HEK293 (cell line): Measurements from ENCODE around the gene PYGM.
A peak's percentile ranks its signal among the peaks of the same experiment; 100 is the strongest.

Source experiments
- CTCF ChIA-PET: fragments of 350-600 bp; formaldehyde crosslinking; extraction: SDS; loops from one replicate; lab custom pipeline; 2021; ENCODE audit warnings: antibody characterized with exemption; lab: Yijun Ruan, JAX
- POLR2A ChIA-PET: fragments of 300-600 bp; formaldehyde crosslinking; extraction: SDS; loops from one replicate; lab custom pipeline; 2020; ENCODE audit warnings: antibody characterized with exemption, inconsistent platforms; lab: Yijun Ruan, JAX
- H3K27ac ChIP-seq: fragments of 200-500 bp; sonication (Bioruptor generic); 2 replicates; pipeline ENCODE4 v1.5.1; 2014; ENCODE audit warnings: low read depth, low read length, control low read depth, inconsistent platforms; ENCODE audit errors: extremely low read depth
- H3K36me3 ChIP-seq, 2 experiments: fragments of 200-500 bp in 1 of 2; sonication (Bioruptor generic) in 1 of 2; 1 replicate in 1 of 2; 2 replicates in 1 of 2; pipeline ENCODE4 v1.5.1; 2014 to 2017; ENCODE audit warnings: inconsistent platforms in 2 of 2, low read length in 2 of 2; ENCODE audit not compliant: control insufficient read depth in 2 of 2, insufficient read depth in 1 of 2
- H3K4me1 ChIP-seq: fragments of 200-500 bp; sonication (Bioruptor generic); 2 replicates; pipeline ENCODE4 v1.5.1; 2014; ENCODE audit warnings: mild to moderate bottlenecking, low read length, inconsistent platforms; ENCODE audit not compliant: control insufficient read depth, insufficient read depth
- H3K4me3 ChIP-seq: 2 replicates; pipeline ENCODE4 v1.5.1; 2011; ENCODE audit warnings: low read depth, mild to moderate bottlenecking, control low read depth, low read length, moderate library complexity
- H3K9me3 ChIP-seq: fragments of 200-500 bp; sonication (Bioruptor generic); 2 replicates; pipeline ENCODE4 v1.5.1; 2014; ENCODE audit warnings: low read depth, low read length, inconsistent platforms; ENCODE audit not compliant: control insufficient read depth, insufficient read depth
- EGR2 ChIP-seq: fragments of 450-650 bp; formaldehyde crosslinking; IDR thresholded peaks from 2 replicates; pipeline ENCODE4 v1.5.1; 2016; ENCODE audit warnings: low read depth, missing biosample characterization, missing genetic modification characterization
- SCRT2 ChIP-seq: fragments of 450-650 bp; formaldehyde crosslinking; IDR thresholded peaks from 2 replicates; pipeline ENCODE4 v1.5.1; 2016; ENCODE audit warnings: missing biosample characterization, missing genetic modification characterization
- TCF7L2 ChIP-seq: IDR thresholded peaks from 2 replicates; pipeline ENCODE4 v1.6.1; 2011; ENCODE audit warnings: low read depth, mild to moderate bottlenecking, inconsistent platforms, low read length, moderate library complexity, borderline replicate concordance
- ZFHX2 ChIP-seq: fragments of 450-650 bp; formaldehyde crosslinking; conservative IDR thresholded peaks from 2 replicates; pipeline ENCODE4 v1.5.1; 2016; ENCODE audit warnings: missing biosample characterization, missing genetic modification characterization
- ZNF140 ChIP-seq: fragments of 450-650 bp; formaldehyde crosslinking; IDR thresholded peaks from 2 replicates; pipeline ENCODE4 v1.5.1; 2016; ENCODE audit warnings: missing biosample characterization, missing genetic modification characterization
- ZNF514 ChIP-seq: fragments of 450-650 bp; formaldehyde crosslinking; IDR thresholded peaks from 2 replicates; pipeline ENCODE4 v1.5.1; 2016; ENCODE audit warnings: missing biosample characterization, missing genetic modification characterization
- ZNF658 ChIP-seq: fragments of 450-650 bp; formaldehyde crosslinking; IDR thresholded peaks from 2 replicates; pipeline ENCODE4; 2016; ENCODE audit warnings: missing biosample characterization, missing genetic modification characterization
- TF ChIP-seq, protein P1 (sequence below): fragments of 450-650 bp; formaldehyde crosslinking; conservative IDR thresholded peaks from 2 replicates; pipeline ENCODE4 v1.5.1; 2016; ENCODE audit warnings: low read depth, missing biosample characterization, missing genetic modification characterization
- TF ChIP-seq, protein P2 (sequence below): fragments of 450-650 bp; formaldehyde crosslinking; IDR thresholded peaks from 2 replicates; pipeline ENCODE4 v1.5.1; 2016; ENCODE audit warnings: missing biosample characterization, missing genetic modification characterization
- TF ChIP-seq, protein P3 (sequence below): fragments of 450-650 bp; formaldehyde crosslinking; IDR thresholded peaks from 2 replicates; pipeline ENCODE4 v1.5.1; 2016; ENCODE audit warnings: missing biosample characterization, missing genetic modification characterization
- TF ChIP-seq, protein P4 (sequence below): fragments of 450-650 bp; formaldehyde crosslinking; IDR thresholded peaks from 2 replicates; pipeline ENCODE4 v1.5.1; 2016; ENCODE audit warnings: missing biosample characterization, missing genetic modification characterization

Gene PYGM

DNA sequence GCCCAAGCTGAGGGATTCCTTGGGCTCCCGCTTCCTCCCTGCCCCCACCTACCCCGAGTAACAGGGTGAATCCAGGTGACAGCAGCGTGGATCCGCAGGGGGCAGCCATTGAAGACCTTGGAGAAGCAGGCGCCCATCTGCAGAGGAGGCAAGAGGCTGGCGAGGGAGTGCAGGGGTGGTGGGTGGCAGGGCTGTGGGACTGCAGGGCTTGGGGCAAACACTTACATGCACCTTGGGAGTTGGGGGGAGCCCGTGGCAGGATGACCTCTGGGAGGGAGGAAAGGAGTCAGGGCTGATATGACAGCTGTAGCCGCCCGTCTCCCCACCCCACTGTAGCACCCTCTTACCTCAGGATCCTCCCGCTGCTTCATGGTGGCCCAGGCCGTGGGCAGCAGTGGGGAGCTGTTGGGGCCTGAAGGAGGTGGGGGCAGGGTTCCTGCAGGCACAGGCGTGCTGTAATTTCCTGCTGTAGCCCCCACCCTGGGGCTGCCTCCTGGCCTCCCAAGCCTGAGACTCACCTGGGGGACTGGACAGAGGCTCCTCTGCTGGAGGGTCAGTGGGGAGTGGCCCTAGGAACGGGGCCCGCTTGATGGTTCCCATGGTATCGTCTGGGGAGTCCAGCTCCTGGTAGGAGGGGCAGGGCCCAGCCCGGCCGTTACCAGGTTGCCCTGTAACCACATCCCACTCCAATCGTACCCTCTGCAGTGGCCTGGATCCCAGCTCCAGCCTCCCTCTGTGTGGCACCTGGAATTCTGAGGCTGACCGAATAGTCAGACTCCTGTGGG lies 37.2 kb upstream of the PYGM start:
- TF ChIP-seq EGR2 (tag by site-specific recombination), result 0 out of 2 replicates have a peak, but pooled peaks have one; percentile 22
- TF ChIP-seq ZNF514 (tag by site-specific recombination), result no peak
- no peak for TF ChIP-seq ZNF140 (tag by site-specific recombination)
- TF ChIP-seq, protein P1, sequence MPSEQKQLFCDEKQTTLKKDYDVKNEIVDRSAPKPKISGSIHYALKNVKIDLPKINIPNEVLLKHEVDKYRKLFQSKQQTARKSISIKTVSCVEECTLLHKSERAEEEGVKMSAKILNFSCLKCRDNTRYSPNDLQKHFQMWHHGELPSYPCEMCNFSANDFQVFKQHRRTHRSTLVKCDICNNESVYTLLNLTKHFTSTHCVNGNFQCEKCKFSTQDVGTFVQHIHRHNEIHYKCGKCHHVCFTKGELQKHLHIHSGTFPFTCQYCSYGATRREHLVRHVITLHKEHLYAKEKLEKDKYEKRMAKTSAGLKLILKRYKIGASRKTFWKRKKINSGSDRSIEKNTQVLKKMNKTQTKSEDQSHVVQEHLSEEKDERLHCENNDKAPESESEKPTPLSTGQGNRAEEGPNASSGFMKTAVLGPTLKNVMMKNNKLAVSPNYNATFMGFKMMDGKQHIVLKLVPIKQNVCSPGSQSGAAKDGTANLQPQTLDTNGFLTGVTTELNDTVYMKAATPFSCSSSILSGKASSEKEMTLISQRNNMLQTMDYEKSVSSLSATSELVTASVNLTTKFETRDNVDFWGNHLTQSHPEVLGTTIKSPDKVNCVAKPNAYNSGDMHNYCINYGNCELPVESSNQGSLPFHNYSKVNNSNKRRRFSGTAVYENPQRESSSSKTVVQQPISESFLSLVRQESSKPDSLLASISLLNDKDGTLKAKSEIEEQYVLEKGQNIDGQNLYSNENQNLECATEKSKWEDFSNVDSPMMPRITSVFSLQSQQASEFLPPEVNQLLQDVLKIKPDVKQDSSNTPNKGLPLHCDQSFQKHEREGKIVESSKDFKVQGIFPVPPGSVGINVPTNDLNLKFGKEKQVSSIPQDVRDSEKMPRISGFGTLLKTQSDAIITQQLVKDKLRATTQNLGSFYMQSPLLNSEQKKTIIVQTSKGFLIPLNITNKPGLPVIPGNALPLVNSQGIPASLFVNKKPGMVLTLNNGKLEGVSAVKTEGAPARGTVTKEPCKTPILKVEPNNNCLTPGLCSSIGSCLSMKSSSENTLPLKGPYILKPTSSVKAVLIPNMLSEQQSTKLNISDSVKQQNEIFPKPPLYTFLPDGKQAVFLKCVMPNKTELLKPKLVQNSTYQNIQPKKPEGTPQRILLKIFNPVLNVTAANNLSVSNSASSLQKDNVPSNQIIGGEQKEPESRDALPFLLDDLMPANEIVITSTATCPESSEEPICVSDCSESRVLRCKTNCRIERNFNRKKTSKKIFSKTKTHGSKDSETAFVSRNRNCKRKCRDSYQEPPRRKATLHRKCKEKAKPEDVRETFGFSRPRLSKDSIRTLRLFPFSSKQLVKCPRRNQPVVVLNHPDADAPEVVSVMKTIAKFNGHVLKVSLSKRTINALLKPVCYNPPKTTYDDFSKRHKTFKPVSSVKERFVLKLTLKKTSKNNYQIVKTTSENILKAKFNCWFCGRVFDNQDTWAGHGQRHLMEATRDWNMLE (tag by site-specific recombination), result no peak
- TF ChIP-seq ZNF658 (tag by site-specific recombination), result no peak
- TF ChIP-seq, protein P2, sequence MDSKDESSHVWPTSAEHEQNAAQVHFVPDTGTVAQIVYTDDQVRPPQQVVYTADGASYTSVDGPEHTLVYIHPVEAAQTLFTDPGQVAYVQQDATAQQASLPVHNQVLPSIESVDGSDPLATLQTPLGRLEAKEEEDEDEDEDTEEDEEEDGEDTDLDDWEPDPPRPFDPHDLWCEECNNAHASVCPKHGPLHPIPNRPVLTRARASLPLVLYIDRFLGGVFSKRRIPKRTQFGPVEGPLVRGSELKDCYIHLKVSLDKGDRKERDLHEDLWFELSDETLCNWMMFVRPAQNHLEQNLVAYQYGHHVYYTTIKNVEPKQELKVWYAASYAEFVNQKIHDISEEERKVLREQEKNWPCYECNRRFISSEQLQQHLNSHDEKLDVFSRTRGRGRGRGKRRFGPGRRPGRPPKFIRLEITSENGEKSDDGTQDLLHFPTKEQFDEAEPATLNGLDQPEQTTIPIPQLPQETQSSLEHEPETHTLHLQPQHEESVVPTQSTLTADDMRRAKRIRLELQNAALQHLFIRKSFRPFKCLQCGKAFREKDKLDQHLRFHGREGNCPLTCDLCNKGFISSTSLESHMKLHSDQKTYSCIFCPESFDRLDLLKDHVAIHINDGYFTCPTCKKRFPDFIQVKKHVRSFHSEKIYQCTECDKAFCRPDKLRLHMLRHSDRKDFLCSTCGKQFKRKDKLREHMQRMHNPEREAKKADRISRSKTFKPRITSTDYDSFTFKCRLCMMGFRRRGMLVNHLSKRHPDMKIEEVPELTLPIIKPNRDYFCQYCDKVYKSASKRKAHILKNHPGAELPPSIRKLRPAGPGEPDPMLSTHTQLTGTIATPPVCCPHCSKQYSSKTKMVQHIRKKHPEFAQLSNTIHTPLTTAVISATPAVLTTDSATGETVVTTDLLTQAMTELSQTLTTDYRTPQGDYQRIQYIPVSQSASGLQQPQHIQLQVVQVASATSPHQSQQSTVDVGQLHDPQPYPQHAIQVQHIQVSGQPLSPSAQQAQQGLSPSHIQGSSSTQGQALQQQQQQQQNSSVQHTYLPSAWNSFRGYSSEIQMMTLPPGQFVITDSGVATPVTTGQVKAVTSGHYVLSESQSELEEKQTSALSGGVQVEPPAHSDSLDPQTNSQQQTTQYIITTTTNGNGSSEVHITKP (tag by site-specific recombination), result no peak
- no peak for TF ChIP-seq TCF7L2
- no peak; the same call in 1 of the 2 replicates for TF ChIP-seq ZFHX2
- TF ChIP-seq, all 188 proteins: peak for 1
- Histone ChIP-seq H3K4me1 (no peaks in the 10 kb centered on the region), H3K36me3 (peaks cover 0 to 29% of the 10 kb centered on the region in 2 experiments; a peak in 1 of 3 replicates), H3K27ac (no peak overlapping the region), H3K4me3 (no peak overlapping the region), H3K9me3 (no peaks in the 10 kb centered on the region)
- POLR2A ChIA-PET, result no interaction called here
- CTCF ChIA-PET, result interaction anchor here (0.8 kb wide), 1 partner anchor 10 kb away, joined by 4 read pairs; no protein-coding TSS in a partner anchor

DNA sequence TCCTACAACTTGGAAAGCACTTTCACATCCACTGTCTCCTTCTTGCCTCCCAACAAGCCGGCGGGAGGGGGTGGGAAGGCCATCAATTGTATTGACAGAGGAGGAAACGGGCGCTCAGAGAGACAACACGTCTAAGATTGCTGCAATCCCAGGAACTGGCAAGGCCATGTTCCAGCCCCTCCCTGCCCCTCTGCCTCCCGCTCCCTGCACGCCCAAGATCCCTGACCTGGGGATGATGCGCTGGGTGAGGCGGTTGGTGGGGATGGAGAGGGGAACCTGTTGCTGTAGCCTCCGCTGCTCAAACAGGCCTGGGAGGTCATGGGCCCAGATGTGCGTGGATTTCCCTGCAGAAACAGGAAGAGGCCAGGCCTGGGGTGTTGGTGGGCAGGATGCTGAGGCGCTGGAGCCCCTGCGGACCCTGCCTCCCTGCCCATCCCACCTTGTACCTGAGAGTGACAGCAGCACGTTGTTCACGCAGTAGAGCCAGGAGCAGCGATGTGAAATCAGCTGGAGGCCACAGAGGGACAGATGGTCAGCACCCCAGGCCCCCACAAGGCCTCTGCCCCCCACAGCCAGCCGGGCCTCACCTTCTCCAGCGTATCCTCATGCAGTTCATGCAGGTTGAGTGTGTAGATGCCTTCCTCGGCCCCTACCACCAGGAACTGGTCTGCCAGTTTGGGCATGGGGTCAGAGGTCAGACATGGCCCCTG lies 36.4 kb upstream of the PYGM start:
- H3K4me3 ChIP-seq, result no peak overlapping the region
- CTCF ChIA-PET, result no interaction called here
- H3K27ac ChIP-seq, result no peak overlapping the region
- POLR2A ChIA-PET, result no interaction called here
- H3K9me3 ChIP-seq, result no peaks in the 10 kb centered on the region
- H3K4me1 ChIP-seq, result no peaks in the 10 kb centered on the region
- TF ChIP-seq, protein P3, sequence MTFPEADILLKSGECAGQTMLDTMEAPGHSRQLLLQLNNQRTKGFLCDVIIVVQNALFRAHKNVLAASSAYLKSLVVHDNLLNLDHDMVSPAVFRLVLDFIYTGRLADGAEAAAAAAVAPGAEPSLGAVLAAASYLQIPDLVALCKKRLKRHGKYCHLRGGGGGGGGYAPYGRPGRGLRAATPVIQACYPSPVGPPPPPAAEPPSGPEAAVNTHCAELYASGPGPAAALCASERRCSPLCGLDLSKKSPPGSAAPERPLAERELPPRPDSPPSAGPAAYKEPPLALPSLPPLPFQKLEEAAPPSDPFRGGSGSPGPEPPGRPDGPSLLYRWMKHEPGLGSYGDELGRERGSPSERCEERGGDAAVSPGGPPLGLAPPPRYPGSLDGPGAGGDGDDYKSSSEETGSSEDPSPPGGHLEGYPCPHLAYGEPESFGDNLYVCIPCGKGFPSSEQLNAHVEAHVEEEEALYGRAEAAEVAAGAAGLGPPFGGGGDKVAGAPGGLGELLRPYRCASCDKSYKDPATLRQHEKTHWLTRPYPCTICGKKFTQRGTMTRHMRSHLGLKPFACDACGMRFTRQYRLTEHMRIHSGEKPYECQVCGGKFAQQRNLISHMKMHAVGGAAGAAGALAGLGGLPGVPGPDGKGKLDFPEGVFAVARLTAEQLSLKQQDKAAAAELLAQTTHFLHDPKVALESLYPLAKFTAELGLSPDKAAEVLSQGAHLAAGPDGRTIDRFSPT (tag by site-specific recombination), result 0 out of 2 replicates have a peak, but pooled peaks have one; percentile 7
- TF ChIP-seq SCRT2 (tag by site-specific recombination), result peak; percentile 79
- TF ChIP-seq, protein P4, sequence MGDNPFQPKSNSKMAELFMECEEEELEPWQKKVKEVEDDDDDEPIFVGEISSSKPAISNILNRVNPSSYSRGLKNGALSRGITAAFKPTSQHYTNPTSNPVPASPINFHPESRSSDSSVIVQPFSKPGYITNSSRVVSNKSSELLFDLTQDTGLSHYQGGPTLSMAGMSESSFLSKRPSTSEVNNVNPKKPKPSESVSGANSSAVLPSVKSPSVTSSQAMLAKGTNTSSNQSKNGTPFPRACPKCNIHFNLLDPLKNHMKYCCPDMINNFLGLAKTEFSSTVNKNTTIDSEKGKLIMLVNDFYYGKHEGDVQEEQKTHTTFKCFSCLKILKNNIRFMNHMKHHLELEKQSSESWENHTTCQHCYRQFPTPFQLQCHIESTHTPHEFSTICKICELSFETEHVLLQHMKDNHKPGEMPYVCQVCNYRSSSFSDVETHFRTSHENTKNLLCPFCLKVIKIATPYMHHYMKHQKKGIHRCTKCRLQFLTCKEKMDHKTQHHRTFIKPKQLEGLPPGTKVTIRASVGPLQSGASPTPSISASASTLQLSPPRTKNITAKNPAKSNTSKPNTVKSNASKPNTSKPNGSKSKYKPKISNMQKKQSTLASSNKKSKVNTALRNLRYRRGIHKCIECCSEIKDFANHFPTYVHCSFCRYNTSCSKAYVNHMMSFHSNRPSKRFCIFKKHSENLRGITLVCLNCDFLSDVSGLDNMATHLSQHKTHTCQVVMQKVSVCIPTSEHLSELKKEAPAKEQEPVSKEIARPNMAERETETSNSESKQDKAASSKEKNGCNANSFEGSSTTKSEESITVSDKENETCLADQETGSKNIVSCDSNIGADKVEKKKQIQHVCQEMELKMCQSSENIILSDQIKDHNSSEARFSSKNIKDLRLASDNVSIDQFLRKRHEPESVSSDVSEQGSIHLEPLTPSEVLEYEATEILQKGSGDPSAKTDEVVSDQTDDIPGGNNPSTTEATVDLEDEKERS (tag by site-specific recombination), result no peak
- TF ChIP-seq, all 188 proteins: peak for 2
- H3K36me3 ChIP-seq, result peaks cover 0 to 29% of the 10 kb centered on the region in 2 experiments; a peak in 1 of 3 replicates
